VCaP (cell line): ENCODE data around the gene SOAT2.
A peak's percentile ranks its signal among the peaks of the same experiment; 100 is the strongest.

Experiments used
- H3K27ac ChIP-seq: fragments of 450-650 bp; 2 replicates; pipeline ENCODE4 v1.5.1; 2017
- TF ChIP-seq, protein P1 (sequence below): fragments of 450-650 bp; conservative IDR thresholded peaks from 2 replicates; pipeline ENCODE4 v1.5.1; 2017; ENCODE audit warnings: mild to moderate bottlenecking, moderate library complexity

Gene SOAT2

DNA sequence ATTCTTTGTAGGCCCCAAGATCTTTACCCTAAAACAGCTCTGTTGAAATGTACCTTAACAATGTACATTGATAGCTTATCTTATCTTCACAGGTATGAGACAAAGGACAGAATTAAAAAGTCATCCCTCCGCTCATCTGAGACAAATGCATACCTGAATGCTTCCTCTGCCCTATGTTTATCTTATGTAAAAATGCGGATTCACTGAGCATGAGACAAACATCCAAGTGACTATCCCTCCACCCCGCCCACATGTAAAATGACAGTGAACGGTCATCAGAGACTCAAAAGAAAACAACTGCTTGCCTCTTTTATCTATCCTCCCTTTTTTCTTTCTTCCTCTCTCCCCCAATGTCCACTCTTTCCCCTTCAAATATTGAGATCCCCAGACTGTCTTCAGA lies 40.1 kb downstream of the SOAT2 start:
- no peak overlapping the region for H3K27ac ChIP-seq

DNA sequence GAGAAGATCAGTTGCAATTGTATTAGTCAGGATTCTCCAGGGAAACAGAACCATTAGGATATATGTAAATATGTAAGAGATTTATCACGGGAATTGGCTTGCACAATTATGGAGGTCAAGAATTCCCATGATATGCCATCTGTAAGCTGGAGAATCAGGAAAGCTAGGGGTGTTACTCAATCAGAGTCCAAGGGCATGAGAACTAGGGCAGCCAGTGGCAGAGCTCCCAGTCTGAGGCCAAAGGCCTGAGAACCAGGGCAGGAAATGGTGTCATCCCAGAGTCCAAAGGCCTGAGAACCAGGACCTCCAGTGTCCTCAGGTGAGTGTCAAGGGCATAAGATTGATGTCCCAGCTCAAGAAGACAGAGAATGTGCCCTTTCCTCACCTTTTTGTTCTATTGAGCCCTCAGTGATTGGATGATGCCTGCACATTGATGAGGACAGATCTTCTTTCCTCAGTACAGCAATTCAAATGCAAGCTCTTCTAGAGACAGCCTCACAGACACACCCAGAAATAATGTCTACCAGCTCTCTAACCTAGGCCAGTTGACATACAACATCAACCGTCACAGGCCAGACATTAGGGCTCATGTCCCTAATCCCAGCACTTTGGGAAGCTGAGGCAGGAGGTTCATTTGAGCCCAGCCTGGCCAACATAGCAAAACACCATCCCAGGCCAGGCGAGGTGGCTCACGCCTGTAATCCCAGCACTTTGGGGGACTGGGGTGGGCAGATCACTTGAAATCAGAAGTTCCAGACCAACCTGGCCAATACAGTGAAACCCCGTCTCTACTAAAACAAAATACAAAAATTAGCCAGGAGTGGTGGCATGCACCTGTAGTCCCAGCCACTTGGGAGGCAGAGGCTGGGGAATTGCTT lies 42.3 kb downstream of the SOAT2 start:
- TF ChIP-seq, protein P1, sequence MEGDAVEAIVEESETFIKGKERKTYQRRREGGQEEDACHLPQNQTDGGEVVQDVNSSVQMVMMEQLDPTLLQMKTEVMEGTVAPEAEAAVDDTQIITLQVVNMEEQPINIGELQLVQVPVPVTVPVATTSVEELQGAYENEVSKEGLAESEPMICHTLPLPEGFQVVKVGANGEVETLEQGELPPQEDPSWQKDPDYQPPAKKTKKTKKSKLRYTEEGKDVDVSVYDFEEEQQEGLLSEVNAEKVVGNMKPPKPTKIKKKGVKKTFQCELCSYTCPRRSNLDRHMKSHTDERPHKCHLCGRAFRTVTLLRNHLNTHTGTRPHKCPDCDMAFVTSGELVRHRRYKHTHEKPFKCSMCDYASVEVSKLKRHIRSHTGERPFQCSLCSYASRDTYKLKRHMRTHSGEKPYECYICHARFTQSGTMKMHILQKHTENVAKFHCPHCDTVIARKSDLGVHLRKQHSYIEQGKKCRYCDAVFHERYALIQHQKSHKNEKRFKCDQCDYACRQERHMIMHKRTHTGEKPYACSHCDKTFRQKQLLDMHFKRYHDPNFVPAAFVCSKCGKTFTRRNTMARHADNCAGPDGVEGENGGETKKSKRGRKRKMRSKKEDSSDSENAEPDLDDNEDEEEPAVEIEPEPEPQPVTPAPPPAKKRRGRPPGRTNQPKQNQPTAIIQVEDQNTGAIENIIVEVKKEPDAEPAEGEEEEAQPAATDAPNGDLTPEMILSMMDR = no peak
- no peak overlapping the region for H3K27ac ChIP-seq

More for the DNA sequence above, 40.1 kb downstream of the SOAT2 start:
- TF ChIP-seq, protein P1 = no peak

DNA sequence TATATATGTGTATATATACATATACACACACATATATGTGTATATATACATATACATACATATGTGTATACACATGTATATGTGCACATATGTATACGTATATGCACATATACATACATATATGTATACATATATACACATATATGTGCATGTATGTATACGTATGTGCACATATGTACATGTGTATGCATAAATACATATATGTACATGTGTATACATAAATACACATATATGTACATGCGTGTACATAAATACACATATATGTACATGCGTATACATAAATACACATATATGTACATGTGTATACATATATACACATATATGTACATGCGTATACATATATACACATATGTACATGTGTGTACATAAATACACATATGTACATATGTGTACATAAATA lies 43.9 kb downstream of the SOAT2 start:
- TF ChIP-seq, protein P1 = no peak

DNA sequence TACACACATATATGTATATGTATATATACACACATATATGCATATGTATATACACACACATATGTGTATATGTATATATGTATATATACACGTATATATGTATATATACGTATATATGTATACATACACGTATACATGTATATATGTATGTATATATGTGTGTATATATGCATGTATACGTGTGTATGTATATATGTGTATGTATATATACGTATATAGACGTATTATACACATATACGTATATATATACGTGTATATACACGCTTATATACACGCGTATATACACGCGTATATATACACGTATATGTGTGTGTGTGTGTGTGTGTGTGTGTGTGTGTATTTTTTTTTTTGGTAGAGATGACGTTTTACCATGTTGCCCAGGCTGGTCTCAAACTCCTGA lies 44.4 kb downstream of the SOAT2 start:
- no peak overlapping the region for H3K27ac ChIP-seq
- TF ChIP-seq, protein P1 = no peak

More for the DNA sequence above, 43.9 kb downstream of the SOAT2 start:
- no peak overlapping the region for H3K27ac ChIP-seq

DNA sequence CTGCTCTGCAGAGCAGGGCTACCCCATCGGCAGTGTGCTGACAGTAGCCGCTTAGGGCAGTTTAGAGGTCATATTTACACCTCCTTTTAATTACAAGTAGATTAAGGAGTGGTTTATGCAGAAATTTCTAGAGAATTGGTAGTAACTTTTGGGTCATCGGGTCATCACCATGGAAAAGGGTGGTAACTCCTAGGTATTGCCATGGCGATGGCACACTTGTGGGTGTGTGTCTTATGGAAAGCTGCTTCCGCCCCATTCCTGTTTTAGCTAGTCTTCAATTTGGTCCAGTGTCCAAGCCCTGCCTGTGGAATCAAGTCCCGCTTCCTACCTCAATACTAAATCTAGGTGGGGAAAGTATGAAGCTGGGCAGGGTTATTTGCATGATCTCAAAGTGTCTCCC lies 47.8 kb downstream of the SOAT2 start:
- H3K27ac ChIP-seq = no peak overlapping the region
- TF ChIP-seq, protein P1 = no peak

DNA sequence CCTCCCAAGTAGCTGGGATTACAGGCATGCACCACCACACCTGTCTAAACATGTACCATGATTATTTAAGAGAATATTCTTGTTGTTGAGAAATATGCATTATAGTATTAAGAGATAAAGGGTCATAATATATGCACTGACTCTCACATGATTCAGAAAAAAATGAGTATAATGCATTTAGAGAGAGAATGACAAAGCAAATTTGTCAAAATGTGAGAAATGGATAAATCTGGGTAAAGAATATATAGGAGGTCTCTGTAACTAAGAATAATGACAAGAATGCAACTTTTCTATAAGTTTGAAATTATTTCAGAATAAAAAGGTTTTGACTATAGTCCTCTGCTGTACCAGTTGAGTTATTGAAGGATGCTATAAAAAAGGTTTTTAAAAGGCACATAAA lies 49.1 kb downstream of the SOAT2 start:
- TF ChIP-seq, protein P1 = no peak
- H3K27ac ChIP-seq = no peak overlapping the region

DNA sequence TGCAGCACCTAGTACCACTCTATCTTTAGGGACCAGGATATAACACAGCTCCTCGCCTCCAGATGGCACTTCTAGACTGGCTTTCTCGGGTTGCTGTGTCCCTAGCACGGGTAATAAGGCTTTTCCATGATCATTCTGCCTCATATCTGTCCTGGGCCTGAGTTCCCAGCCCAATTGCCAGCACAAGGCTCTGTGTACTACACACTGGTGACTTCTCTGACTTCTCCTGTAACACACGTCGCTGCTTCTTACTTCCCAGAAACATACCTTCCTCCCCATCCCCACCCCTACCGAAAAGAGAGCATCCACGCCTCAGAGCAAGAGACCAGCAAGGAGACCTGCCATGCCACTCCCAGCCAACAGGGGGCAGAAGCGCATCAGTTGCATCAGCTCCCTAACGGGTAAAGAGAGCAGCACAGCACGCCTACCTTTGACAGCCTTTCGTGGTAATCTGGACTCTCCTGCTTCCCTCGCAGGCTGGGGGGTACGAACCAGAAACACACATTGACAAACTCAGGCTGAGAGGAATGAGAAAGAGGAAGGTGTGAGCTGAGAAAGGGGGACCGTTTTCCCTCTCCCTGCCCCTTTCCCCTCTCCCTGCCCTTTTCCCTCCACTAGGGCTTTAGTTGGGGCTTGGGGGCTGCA lies 56.0 kb downstream of the SOAT2 start:
- TF ChIP-seq, protein P1 = peak; percentile 97
- H3K27ac ChIP-seq = no peak overlapping the region
